H1 (cell line): ENCODE data around the gene PDIA2. TPM values are rescaled to one million over a fixed set of nuclear protein-coding genes. Genes with fewer than 3 reads are reported as not detected.
"Not testable (repeated sequence)": the region's sequence is repeated elsewhere in the genome, so short reads cannot be mapped to it uniquely, and the experiment has no call there.

Experiments
- CTCF ChIA-PET: fragments of 300-600 bp; sonication (Branson Sonifier 250); formaldehyde crosslinking; loops from one replicate; lab custom pipeline; 2021; ENCODE audit not compliant: partially characterized antibody; lab: Charles Lee
- POLR2A ChIA-PET: fragments of 300-600 bp; sonication (Branson Sonifier 250); formaldehyde crosslinking; loops from one replicate; lab custom pipeline; 2021; ENCODE audit warnings: inconsistent platforms; ENCODE audit not compliant: partially characterized antibody; lab: Charles Lee
- DNase-seq, 2 experiments: peaks; one replicate each; pipeline versions ENCODE4 v3.0.0 to v3.0.0-alpha.2; 2010 to 2022; ENCODE audit warnings: low spot score in 2 of 2, low read depth in 1 of 2, mixed read lengths in 1 of 2
- FAIRE-seq: peaks from 2 replicates; lab custom pipeline; 2011; peaks lifted over from hg19 to GRCh38; lab: Jason Lieb, UNC
- H2AFZ ChIP-seq: 2 replicates; pipeline ENCODE4 v1.8.1; 2012; ENCODE audit warnings: low read length, inconsistent platforms
- H2AK5ac ChIP-seq: 2 replicates; pipeline ENCODE4 v1.6.1; 2013; ENCODE audit warnings: low read depth, low read length
- H2BK120ac ChIP-seq: replicated peaks from 2 replicates; pipeline ENCODE3; 2013; ENCODE audit warnings: low read depth, low read length, inconsistent platforms
- H2BK12ac ChIP-seq: 2 replicates; pipeline ENCODE4 v1.6.1; 2013; ENCODE audit warnings: low read depth, low read length
- H2BK15ac ChIP-seq: 2 replicates; pipeline ENCODE4 v1.6.1; 2013; ENCODE audit warnings: low read length
- H2BK20ac ChIP-seq: 2 replicates; pipeline ENCODE4 v1.6.1; 2013; ENCODE audit warnings: low read length
- H2BK5ac ChIP-seq: 2 replicates; pipeline ENCODE4 v1.6.1; 2013; ENCODE audit warnings: low read depth, low read length
- H3K14ac ChIP-seq: 2 replicates; pipeline ENCODE4 v1.6.1; 2013; ENCODE audit warnings: inconsistent platforms; ENCODE audit not compliant: insufficient read length
- H3K18ac ChIP-seq: 2 replicates; pipeline ENCODE4 v1.6.1; 2013; ENCODE audit warnings: low read length; ENCODE audit errors: extremely low read depth
- H3K23ac ChIP-seq: 2 replicates; pipeline ENCODE4 v1.6.1; 2013; ENCODE audit warnings: inconsistent platforms; ENCODE audit not compliant: insufficient read length
- H3K23me2 ChIP-seq: 2 replicates; pipeline ENCODE4 v1.6.1; 2013; ENCODE audit warnings: low read depth, low read length
- H3K27ac ChIP-seq: 2 replicates; pipeline ENCODE4 v1.6.1; 2011; ENCODE audit warnings: low read depth, low read length, inconsistent platforms
- H3K27me3 ChIP-seq, 4 experiments: replicated peaks in 1 of 4; 1 replicate in 1 of 4; 2 replicates in 3 of 4; pipeline versions ENCODE4 v1.6.1 to v1.8.1; 2011 to 2013; ENCODE audit warnings: low read length in 3 of 4, mild to moderate bottlenecking in 3 of 4, inconsistent platforms in 2 of 4, mixed read lengths in 2 of 4, moderate library complexity in 1 of 4; ENCODE audit not compliant: control insufficient read depth in 3 of 4, insufficient read depth in 3 of 4; ENCODE audit errors: extremely low read depth in 1 of 4
- H3K36me3 ChIP-seq, 4 experiments: 2 replicates each; pipeline versions ENCODE4 v1.6.1 to v1.8.1; 2011 to 2013; ENCODE audit warnings: mild to moderate bottlenecking in 4 of 4, low read length in 3 of 4, moderate library complexity in 2 of 4, control low read depth in 1 of 4, inconsistent platforms in 1 of 4; ENCODE audit not compliant: insufficient read depth in 4 of 4, control insufficient read depth in 2 of 4
- H3K4ac ChIP-seq: replicated peaks from 2 replicates; pipeline ENCODE3; 2013; ENCODE audit warnings: low read length, low read depth, mixed read lengths, inconsistent platforms; ENCODE audit not compliant: insufficient read length
- H3K4me1 ChIP-seq, 4 experiments: replicated peaks in 1 of 4; 1 replicate in 1 of 4; 2 replicates in 3 of 4; pipeline versions ENCODE4 v1.6.1 to v1.8.1; 2011 to 2013; ENCODE audit warnings: low read length in 3 of 4, inconsistent platforms in 2 of 4, mixed read lengths in 1 of 4; ENCODE audit not compliant: insufficient read depth in 4 of 4, control insufficient read depth in 3 of 4
- H3K4me2 ChIP-seq, 2 experiments: 2 replicates each; pipeline versions ENCODE4 v1.6.1 to v1.8.1; 2011 to 2013; ENCODE audit warnings: low read depth in 2 of 2, low read length in 2 of 2, control low read depth in 1 of 2, inconsistent platforms in 1 of 2, mild to moderate bottlenecking in 1 of 2; ENCODE audit not compliant: insufficient read depth in 1 of 2
- H3K4me3 ChIP-seq, 4 experiments: fragments of 200-600, 300-600 bp in 1 of 4; sonication (generic), shearing (Covaris generic), sonication (Bioruptor Twin) in 1 of 4; 2 replicates each; pipeline versions ENCODE4 v1.5.1 to v1.8.1; 2011 to 2016; ENCODE audit warnings: low read length in 4 of 4, low read depth in 3 of 4, control low read depth in 2 of 4, inconsistent platforms in 2 of 4, mild to moderate bottlenecking in 2 of 4, mixed read lengths in 1 of 4, moderate library complexity in 1 of 4; ENCODE audit not compliant: insufficient read depth in 2 of 4; ENCODE audit errors: extremely low read depth in 1 of 4
- H3K56ac ChIP-seq: replicated peaks from 2 replicates; pipeline ENCODE3; 2013; ENCODE audit warnings: low read depth, mild to moderate bottlenecking, mixed read lengths, low read length, inconsistent platforms; ENCODE audit not compliant: insufficient read length
- H3K79me1 ChIP-seq: 2 replicates; pipeline ENCODE4 v1.6.1; 2013; ENCODE audit warnings: low read depth, low read length, control low read depth
- H3K79me2 ChIP-seq, 2 experiments: 2 replicates each; pipeline versions ENCODE4 v1.6.1 to v1.8.1; 2012 to 2013; ENCODE audit warnings: low read length in 2 of 2, mild to moderate bottlenecking in 2 of 2, inconsistent platforms in 1 of 2; ENCODE audit not compliant: insufficient read depth in 2 of 2, control insufficient read depth in 1 of 2
- H3K9ac ChIP-seq, 4 experiments: replicated peaks in 1 of 4; 1 replicate in 1 of 4; 2 replicates in 3 of 4; pipeline versions ENCODE4 v1.6.1 to v1.8.1; 2011 to 2013; ENCODE audit warnings: low read depth in 3 of 4, low read length in 3 of 4, control low read depth in 2 of 4, mild to moderate bottlenecking in 2 of 4, moderate library complexity in 2 of 4, inconsistent platforms in 1 of 4; ENCODE audit errors: extremely low read depth in 1 of 4
- H3K9me3 ChIP-seq, 2 experiments: 2 replicates each; pipeline versions ENCODE4 v1.6.1 to v1.8.1; 2012 to 2013; ENCODE audit warnings: mild to moderate bottlenecking in 2 of 2, moderate library complexity in 2 of 2, control low read depth in 1 of 2, inconsistent platforms in 1 of 2, low read depth in 1 of 2, low read length in 1 of 2, mixed read lengths in 1 of 2; ENCODE audit not compliant: insufficient read depth in 2 of 2
- H4K20me1 ChIP-seq, 2 experiments: replicated peaks in 1 of 2; 2 replicates each; pipeline versions ENCODE3 to v1.8.1; 2011 to 2013; ENCODE audit warnings: inconsistent platforms in 2 of 2, low read length in 2 of 2, mild to moderate bottlenecking in 1 of 2; ENCODE audit not compliant: insufficient read depth in 2 of 2, control insufficient read depth in 1 of 2
- H4K5ac ChIP-seq: 2 replicates; pipeline ENCODE4 v1.6.1; 2013; ENCODE audit warnings: low read length, low read depth, mixed read lengths, inconsistent platforms; ENCODE audit not compliant: insufficient read length
- H4K8ac ChIP-seq: 2 replicates; pipeline ENCODE4 v1.8.0; 2013; ENCODE audit warnings: mild to moderate bottlenecking, moderate library complexity, low read length, inconsistent platforms; ENCODE audit not compliant: insufficient read depth; ENCODE audit errors: extremely low read depth
- H4K91ac ChIP-seq: replicated peaks from 2 replicates; pipeline ENCODE3; 2013; ENCODE audit warnings: low read length, mixed read lengths, inconsistent platforms; ENCODE audit not compliant: insufficient read length
- WGBS, 2 experiments: shearing (Covaris generic) in 1 of 2; methylation state at CpG; one replicate each; pipeline versions ENCODE4 v1.1.6 to v1.1.7; 2013 to 2015; ENCODE audit warnings: low lambda C conversion rate in 2 of 2, mixed read lengths in 2 of 2, inconsistent platforms in 1 of 2, low coverage in 1 of 2, missing lambda C conversion rate in 1 of 2; ENCODE audit not compliant: insufficient replicate concordance in 2 of 2, insufficient coverage in 1 of 2, insufficient read length in 1 of 2; ENCODE audit errors: extremely low coverage in 1 of 2, missing lambda C conversion rate in 1 of 2; 5-methylcytosine and 5-hydroxymethylcytosine counted together
- polyA plus RNA-seq, 7 experiments: library from polyadenylated mRNA; depleted of rRNA in 3 of 7; stranded (reverse) in 5 of 7; unstranded in 2 of 7; fragments of >200 nt in 5 of 7; fragments of 200-250 nt in 2 of 7; gene quantifications; 1 replicate in 5 of 7; 2 replicates in 1 of 7; 4 replicates in 1 of 7; pipeline versions ENCODE4 v1.2.1 to v1.2.3, GENCODE V29; 2011 to 2013; ENCODE audit warnings: missing spikeins in 2 of 7, mixed read lengths in 2 of 7
- total RNA-seq: library from RNA; stranded (reverse); fragmentation: NEBNext Ultra II Directional; extraction: Animal tissue kit (Norgen Biotek cat#: 25700); gene quantifications from 2 replicates; pipeline ENCODE4 v1.2.1, GENCODE V29; 2021

Gene PDIA2
- total and polyA plus RNA-seq, 2 of the 8 experiments (the other 6 are each of a cell fraction or from before 2014, with no cell fraction given): 0.34 to 0.50 TPM

DNA sequence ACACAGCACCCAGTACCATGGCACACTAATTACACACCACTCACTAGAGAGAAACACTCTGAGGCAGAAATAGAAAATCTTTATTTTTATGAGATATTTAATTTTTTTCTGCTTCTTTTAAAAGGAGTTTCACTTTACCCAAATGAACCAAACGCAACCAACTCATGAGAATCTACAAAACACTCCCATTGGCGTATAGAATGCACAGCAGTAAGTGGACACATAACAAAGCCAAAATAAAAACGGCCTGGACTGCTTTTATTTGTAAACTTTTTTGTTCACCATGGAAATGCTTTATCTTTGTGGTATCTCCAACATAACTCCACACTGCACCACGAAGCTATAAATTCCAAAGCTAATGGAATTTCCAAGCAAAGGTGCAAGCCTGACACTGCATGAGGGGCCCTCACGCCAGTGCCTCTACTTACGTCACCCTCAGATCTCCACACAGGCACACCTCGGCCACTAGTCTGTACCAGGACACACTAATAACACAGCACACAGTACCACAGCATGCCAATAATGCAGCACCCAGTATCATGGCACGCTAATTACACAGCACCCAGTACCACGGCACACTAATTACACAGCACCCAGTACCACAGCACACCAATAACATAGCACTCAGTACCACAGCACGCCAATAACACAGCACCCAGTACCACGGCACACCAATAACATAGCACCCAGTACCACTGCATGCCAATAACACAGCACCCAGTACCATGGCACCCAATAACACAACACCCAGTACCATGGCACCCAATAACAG lies 52.1 kb downstream of the PDIA2 start:
- POLR2A ChIA-PET, H3K27ac ChIP-seq, H3K9ac ChIP-seq, H4K91ac ChIP-seq, H3K23me2 ChIP-seq, H3K9me3 ChIP-seq, H2BK15ac ChIP-seq, H3K27me3 ChIP-seq, H3K36me3 ChIP-seq, H3K18ac ChIP-seq, H3K4me1 ChIP-seq, H3K4ac ChIP-seq, H3K14ac ChIP-seq, H2BK120ac ChIP-seq, H3K4me3 ChIP-seq, H4K5ac ChIP-seq, H3K56ac ChIP-seq, H2AFZ ChIP-seq, DNase-seq, H3K4me2 ChIP-seq, H2BK12ac ChIP-seq, H2BK20ac ChIP-seq, H3K23ac ChIP-seq: not testable (repeated sequence)
- Histone ChIP-seq H3K79me1 (peaks cover 29% of the 10 kb centered on the region), H2BK5ac (peak overlapping the region; percentile 66), H3K79me2 (peaks cover 44 to 91% of the 10 kb centered on the region in 2 experiments), H4K8ac (peak overlapping the region; percentile 14; the same call in 1 of the 2 replicates), H4K20me1 (peaks cover 11 to 33% of the 10 kb centered on the region in 2 experiments), H2AK5ac (peak overlapping the region; percentile 90)
- WGBS, 2 experiments: 87% methylated on average over 11 of the region's 11 CpGs; no CpG with 5 or more reads in 1 of the 2 experiments
- FAIRE-seq: peak; percentile 55
- CTCF ChIA-PET: interaction anchor here (0.7 to 1.3 kb wide), 4 partner anchors 10 to 69 kb away, joined by 3 to 5 read pairs (median 4); no protein-coding TSS in a partner anchor
